ENCODE data around the gene TXNRD2.
A peak's percentile ranks its signal among the peaks of the same experiment; 100 is the strongest.

DNA sequence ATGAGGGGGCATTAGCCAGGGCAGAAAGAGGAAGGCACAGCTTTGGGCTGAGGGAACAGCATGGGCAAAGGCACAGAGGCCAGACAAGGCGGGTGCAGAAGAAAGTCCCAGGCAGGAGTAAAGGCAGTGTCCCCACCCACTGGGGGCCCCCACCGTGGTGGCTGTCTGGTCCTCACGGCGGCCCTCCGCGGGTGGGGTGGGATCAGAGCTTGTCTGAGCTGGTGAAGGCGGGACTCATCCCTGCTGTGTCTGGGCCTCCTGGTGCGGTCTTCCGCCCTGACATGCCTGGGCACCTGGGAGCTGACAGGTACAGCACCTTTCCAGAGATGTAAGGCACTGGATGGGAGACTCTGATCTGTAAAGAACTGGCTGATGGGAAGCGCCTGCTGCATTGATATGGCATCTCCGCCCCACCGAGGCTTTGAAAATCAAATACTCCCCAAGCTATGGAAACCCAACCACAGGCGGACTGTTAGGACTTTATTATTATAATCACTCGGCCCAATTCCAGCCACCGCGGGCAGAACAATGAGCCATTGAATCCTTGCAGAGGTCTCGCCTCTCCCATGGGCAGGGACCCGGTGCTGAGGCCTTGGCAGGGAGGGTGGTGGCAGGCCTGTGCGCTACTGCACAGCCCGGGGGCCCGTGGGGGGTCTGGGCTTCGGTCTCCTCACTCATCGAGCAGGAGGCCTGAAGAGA lies 72.7 kb downstream of the TXNRD2 start:
- TF ChIP-seq, protein P1, sequence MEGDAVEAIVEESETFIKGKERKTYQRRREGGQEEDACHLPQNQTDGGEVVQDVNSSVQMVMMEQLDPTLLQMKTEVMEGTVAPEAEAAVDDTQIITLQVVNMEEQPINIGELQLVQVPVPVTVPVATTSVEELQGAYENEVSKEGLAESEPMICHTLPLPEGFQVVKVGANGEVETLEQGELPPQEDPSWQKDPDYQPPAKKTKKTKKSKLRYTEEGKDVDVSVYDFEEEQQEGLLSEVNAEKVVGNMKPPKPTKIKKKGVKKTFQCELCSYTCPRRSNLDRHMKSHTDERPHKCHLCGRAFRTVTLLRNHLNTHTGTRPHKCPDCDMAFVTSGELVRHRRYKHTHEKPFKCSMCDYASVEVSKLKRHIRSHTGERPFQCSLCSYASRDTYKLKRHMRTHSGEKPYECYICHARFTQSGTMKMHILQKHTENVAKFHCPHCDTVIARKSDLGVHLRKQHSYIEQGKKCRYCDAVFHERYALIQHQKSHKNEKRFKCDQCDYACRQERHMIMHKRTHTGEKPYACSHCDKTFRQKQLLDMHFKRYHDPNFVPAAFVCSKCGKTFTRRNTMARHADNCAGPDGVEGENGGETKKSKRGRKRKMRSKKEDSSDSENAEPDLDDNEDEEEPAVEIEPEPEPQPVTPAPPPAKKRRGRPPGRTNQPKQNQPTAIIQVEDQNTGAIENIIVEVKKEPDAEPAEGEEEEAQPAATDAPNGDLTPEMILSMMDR (IDR thresholded peaks at IDR 0.05), result peak in 1 of 6 experiments; percentile 3
- no peak for TF ChIP-seq POLR2A (IDR thresholded peaks at IDR 0.05)
